ENCODE measurements around the gene SPATA46.
A peak's percentile ranks its signal among the peaks of the same experiment; 100 is the strongest.

DNA sequence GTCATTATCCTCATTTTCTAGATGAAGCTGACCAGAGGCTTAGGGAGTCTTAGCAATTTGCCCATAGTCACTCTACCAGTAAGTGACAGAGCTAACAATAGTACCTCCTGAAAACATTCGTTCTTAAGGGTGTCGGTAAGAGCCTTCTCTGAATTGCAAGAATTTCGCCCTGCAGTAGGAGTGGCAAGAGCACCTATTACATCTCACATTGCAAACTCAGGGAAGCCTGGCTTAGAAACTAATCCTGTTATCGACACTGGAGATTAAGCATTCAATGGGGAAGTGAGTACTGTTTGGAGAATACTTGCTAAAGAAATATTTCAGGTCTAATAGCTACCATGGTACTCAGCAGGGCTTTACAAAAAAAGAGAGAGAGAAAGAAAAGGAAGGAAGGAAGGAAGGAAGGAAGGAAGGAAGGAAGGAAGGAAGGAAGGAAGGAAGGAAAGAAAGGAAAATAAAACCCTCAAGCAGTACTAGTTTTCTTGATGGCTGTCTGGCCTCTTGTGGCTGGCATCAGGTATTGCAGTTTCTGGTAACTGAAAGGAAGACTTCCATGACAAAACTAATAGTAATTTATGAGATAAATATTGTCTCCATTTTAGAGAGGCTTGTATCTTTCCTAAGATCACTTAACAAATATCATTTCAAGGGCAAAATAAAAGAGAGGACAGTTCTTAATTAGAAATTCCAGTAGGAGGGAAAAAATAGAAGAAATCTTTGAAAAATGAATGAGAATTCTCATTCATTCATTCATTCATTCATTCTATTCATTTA lies 15.3 kb upstream of the SPATA46 start:
- TF ChIP-seq CTBP1 (IDR thresholded peaks at IDR 0.05; ENCODE audit: borderline replicate concordance) (no peak), SP1 (IDR thresholded peaks at IDR 0.05) (no peak), TARDBP (IDR thresholded peaks at IDR 0.05) (no peak), FOXM1 (IDR thresholded peaks at IDR 0.05; ENCODE audit: borderline replicate concordance) (no peak), HDGF (IDR thresholded peaks at IDR 0.05; ENCODE audit: borderline replicate concordance) (no peak), FOXA1 (IDR thresholded peaks at IDR 0.05) (no peak), LEF1 (IDR thresholded peaks at IDR 0.05; ENCODE audit: borderline replicate concordance) (no peak), FOXK2 (IDR thresholded peaks at IDR 0.05) (no peak), L3MBTL2 (conservative IDR thresholded peaks at IDR 0.05) (no peak), ELF4 (IDR thresholded peaks at IDR 0.05) (no peak), SUZ12 (IDR thresholded peaks at IDR 0.05) (no peak), NFRKB (IDR thresholded peaks at IDR 0.05) (no peak), BHLHE40 (IDR thresholded peaks at IDR 0.05; ENCODE audit: borderline replicate concordance) (no peak)
- TF ChIP-seq, protein P1, sequence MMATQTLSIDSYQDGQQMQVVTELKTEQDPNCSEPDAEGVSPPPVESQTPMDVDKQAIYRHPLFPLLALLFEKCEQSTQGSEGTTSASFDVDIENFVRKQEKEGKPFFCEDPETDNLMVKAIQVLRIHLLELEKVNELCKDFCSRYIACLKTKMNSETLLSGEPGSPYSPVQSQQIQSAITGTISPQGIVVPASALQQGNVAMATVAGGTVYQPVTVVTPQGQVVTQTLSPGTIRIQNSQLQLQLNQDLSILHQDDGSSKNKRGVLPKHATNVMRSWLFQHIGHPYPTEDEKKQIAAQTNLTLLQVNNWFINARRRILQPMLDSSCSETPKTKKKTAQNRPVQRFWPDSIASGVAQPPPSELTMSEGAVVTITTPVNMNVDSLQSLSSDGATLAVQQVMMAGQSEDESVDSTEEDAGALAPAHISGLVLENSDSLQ (IDR thresholded peaks at IDR 0.05), result peak; percentile 52
